A673 (cell line): Measurements from ENCODE around the gene CCDC141. TPM values are rescaled to one million over a fixed set of nuclear protein-coding genes. Genes with fewer than 3 reads are reported as not detected.

Source experiments
- BruUV-seq: library from RNA; stranded (reverse); fragments of 400-500 nt; replicated peaks from 2 replicates; lab custom pipeline; 2021; lab: Mats Ljungman, UMichigan
- CTCF ChIA-PET: fragments of 300-600 bp; sonication (Branson Sonifier 250); formaldehyde crosslinking; loops from one replicate; lab custom pipeline; 2022; ENCODE audit warnings: antibody characterized with exemption; lab: Charles Lee
- POLR2A ChIA-PET: fragments of 300-600 bp; sonication (Branson Sonifier 250); formaldehyde crosslinking; loops from one replicate; lab custom pipeline; 2022; ENCODE audit warnings: antibody characterized with exemption; ENCODE audit not compliant: low non-redundant PET; lab: Charles Lee
- DNase-seq: peaks from one replicate; pipeline ENCODE4 v3.0.0-alpha.2; 2015; ENCODE audit warnings: low spot score
- H3K27ac ChIP-seq: fragments of 200-600 bp; sonication (generic); 2 replicates; pipeline ENCODE4 v1.5.1; 2016; ENCODE audit warnings: mixed run types, low read depth, mild to moderate bottlenecking, mixed read lengths, antibody characterized with exemption, low read length; ENCODE audit not compliant: poor library complexity, severe bottlenecking
- H3K27me3 ChIP-seq: fragments of 200-600 bp; sonication (generic); replicated peaks from 2 replicates; pipeline ENCODE4 v1.6.1; 2017; ENCODE audit warnings: mixed run types, low read depth, mild to moderate bottlenecking, mixed read lengths, antibody characterized with exemption, low read length; ENCODE audit not compliant: insufficient read depth, poor library complexity
- H3K36me3 ChIP-seq: fragments of 200-600 bp; sonication (generic); 2 replicates; pipeline ENCODE4 v1.6.1; 2016; ENCODE audit warnings: mixed run types, mild to moderate bottlenecking, mixed read lengths, antibody characterized with exemption, low read length; ENCODE audit not compliant: insufficient read depth, poor library complexity, severe bottlenecking
- H3K4me1 ChIP-seq: fragments of 200-600 bp; sonication (generic); 2 replicates; pipeline ENCODE4 v1.6.1; 2017; ENCODE audit warnings: mixed run types, mild to moderate bottlenecking, mixed read lengths, antibody characterized with exemption, low read length; ENCODE audit not compliant: insufficient read depth, poor library complexity, severe bottlenecking
- H3K4me3 ChIP-seq: fragments of 200-600 bp; sonication (generic); 2 replicates; pipeline ENCODE4 v1.5.1; 2016; ENCODE audit warnings: low read depth, mixed run types, mild to moderate bottlenecking, mixed read lengths, low read length; ENCODE audit not compliant: poor library complexity, severe bottlenecking
- H3K9me3 ChIP-seq: fragments of 200-600 bp; sonication (generic); 2 replicates; pipeline ENCODE4 v1.6.1; 2016; ENCODE audit warnings: mixed run types, low read depth, mild to moderate bottlenecking, mixed read lengths, antibody characterized with exemption, low read length; ENCODE audit not compliant: poor library complexity, severe bottlenecking
- CTCF ChIP-seq: fragments of 300-800, 200-600 bp; sonication (generic); conservative IDR thresholded peaks from 2 replicates; pipeline ENCODE4 v1.5.1; 2017; ENCODE audit warnings: low read depth, mild to moderate bottlenecking, antibody characterized with exemption, low read length, moderate library complexity, mixed read lengths
- EZH2 ChIP-seq: fragments of 200-600 bp; sonication (generic); IDR thresholded peaks from 2 replicates; pipeline ENCODE4 v1.6.1; 2017; ENCODE audit warnings: borderline replicate concordance, low read depth, mild to moderate bottlenecking, mixed read lengths, antibody characterized with exemption, low read length; ENCODE audit not compliant: poor library complexity, severe bottlenecking
- intact Hi-C: fragments of 100-400 bp; cut with micrococcal nuclease; formaldehyde crosslinking; loops from one replicate; pipeline ENCODE4 v1.10.0; 2022; ENCODE audit not compliant: unreplicated experiment
- total RNA-seq: library from RNA; stranded (reverse); gene quantifications from 2 replicates; pipeline ENCODE4 v1.2.3, GENCODE V29; 2021

Gene CCDC141
- total RNA-seq, 1 experiment from 2014 or later, result not detected

- no peak for TF ChIP-seq EZH2
- no peak for TF ChIP-seq CTCF
- no peak for DNase-seq
- Histone ChIP-seq H3K27me3 (no peaks in the 10 kb centered on the region), H3K4me1 (no peaks in the 10 kb centered on the region), H3K27ac (no peak overlapping the region), H3K4me3 (no peak overlapping the region), H3K9me3 (no peaks in the 10 kb centered on the region), H3K36me3 (no peaks in the 10 kb centered on the region)
- POLR2A ChIA-PET, result no interaction called here
- intact Hi-C loops, result no loop called here
- CTCF ChIA-PET, result no interaction called here
- BruUV-seq, result no TSS peak
Measured at GRCh38 chr2:178962152-178962551, 87.8 kb downstream of the CCDC141 start.

- no peaks in the 10 kb centered on the region for H3K9me3 ChIP-seq
Measured at GRCh38 chr2:178954049-178954448, 95.9 kb downstream of the CCDC141 start.

GRCh38 chr2:178951266-178952006 is 98.5 kb downstream of the CCDC141 start:
- no peak for DNase-seq
- Histone ChIP-seq H3K27me3 (no peaks in the 10 kb centered on the region), H3K36me3 (no peaks in the 10 kb centered on the region), H3K4me1 (no peaks in the 10 kb centered on the region), H3K4me3 (no peak overlapping the region), H3K9me3 (no peaks in the 10 kb centered on the region), H3K27ac (no peak overlapping the region)
- no peak for TF ChIP-seq CTCF
- POLR2A ChIA-PET, result no interaction called here
- intact Hi-C loops, result no loop called here
- CTCF ChIA-PET, result no interaction called here
- no TSS peak for BruUV-seq

More at GRCh38 chr2:178954049-178954448, 95.9 kb downstream of the CCDC141 start:
- Histone ChIP-seq H3K27ac (no peak overlapping the region), H3K36me3 (no peaks in the 10 kb centered on the region), H3K4me1 (no peaks in the 10 kb centered on the region), H3K4me3 (no peak overlapping the region), H3K27me3 (no peaks in the 10 kb centered on the region)
- no peak for DNase-seq
- intact Hi-C loops, result no loop called here
- ChIA-PET CTCF (no interaction called here), POLR2A (no interaction called here)
- no peak for TF ChIP-seq CTCF
- TF ChIP-seq EZH2, result no peak
- BruUV-seq, result no TSS peak
